ENCODE measurements around the gene MYH14. TPM values are rescaled to one million over a fixed set of nuclear protein-coding genes. Genes with fewer than 3 reads are reported as not detected.

Gene MYH14
- total RNA-seq, 2 donors from 2014 or later = 2.6 to 11.1 TPM

GRCh38 chr19:50330365-50331078 is 127.1 kb downstream of the MYH14 start:
- Histone ChIP-seq H3K36me3 (no peaks in the 10 kb centered on the region), H3K27ac (no peak overlapping the region), H3K9me3 (no peaks in the 10 kb centered on the region), H3K4me1 (ENCODE audit: control insufficient read depth in 1 of 2, low read depth in 2 of 2) (peaks cover 11 to 36% of the 10 kb centered on the region in 2 donors), H3K27me3 (replicated peaks; ENCODE audit: insufficient read depth) (peaks cover 15% of the 10 kb centered on the region), H3K4me3 (peak overlapping the region; percentile 57)
- TF ChIP-seq CTCF (IDR thresholded peaks at IDR 0.05) = no peak
- no peak for DNase-seq (ENCODE audit: low spot score)
- no peak for ATAC-seq (ENCODE audit: insufficient number of reproducible peaks, low FRiP score, low read depth)

GRCh38 chr19:50331221-50331993 is 128.0 kb downstream of the MYH14 start:
- Histone ChIP-seq H3K27ac (no peak overlapping the region), H3K4me1 (ENCODE audit: control insufficient read depth in 1 of 2, low read depth in 2 of 2) (peaks cover 4 to 28% of the 10 kb centered on the region in 2 donors), H3K9me3 (no peaks in the 10 kb centered on the region), H3K4me3 (peak overlapping the region; percentile 57), H3K36me3 (no peaks in the 10 kb centered on the region), H3K27me3 (replicated peaks; ENCODE audit: insufficient read depth) (peaks cover 15% of the 10 kb centered on the region)
- TF ChIP-seq CTCF (IDR thresholded peaks at IDR 0.05) = no peak
- ATAC-seq (ENCODE audit: insufficient number of reproducible peaks, low FRiP score, low read depth) (no peak), DNase-seq (ENCODE audit: low spot score) (no peak)

- H3K27me3 ChIP-seq (replicated peaks; ENCODE audit: insufficient read depth) = peaks cover 15% of the 10 kb centered on the region
- ATAC-seq (ENCODE audit: insufficient number of reproducible peaks, low FRiP score, low read depth) (no peak), DNase-seq (ENCODE audit: low spot score) (no peak)
- peaks cover 3 to 28% of the 10 kb centered on the region in 2 donors for H3K4me1 ChIP-seq (ENCODE audit: control insufficient read depth in 1 of 2, low read depth in 2 of 2)
- H3K4me3 ChIP-seq = peak overlapping the region; percentile 66
- no peaks in the 10 kb centered on the region for H3K9me3 ChIP-seq
- no peak overlapping the region for H3K27ac ChIP-seq
- no peaks in the 10 kb centered on the region for H3K36me3 ChIP-seq
- no peak for TF ChIP-seq CTCF (IDR thresholded peaks at IDR 0.05)
Measured at GRCh38 chr19:50331994-50332243, 128.5 kb downstream of the MYH14 start.

- peak overlapping the region in 1 of 2 donors; percentile 29 for H3K27ac ChIP-seq
- DNase-seq (ENCODE audit: low spot score) = no peak
- H3K27me3 ChIP-seq (replicated peaks; ENCODE audit: insufficient read depth) = peaks cover 14% of the 10 kb centered on the region
- no peak for ATAC-seq (ENCODE audit: insufficient number of reproducible peaks, low FRiP score, low read depth)
- H3K4me3 ChIP-seq = peak overlapping the region; percentile 66
- H3K9me3 ChIP-seq = no peaks in the 10 kb centered on the region
- H3K36me3 ChIP-seq = no peaks in the 10 kb centered on the region
- H3K4me1 ChIP-seq (ENCODE audit: control insufficient read depth in 1 of 2, low read depth in 2 of 2) = peaks cover 3 to 28% of the 10 kb centered on the region in 2 donors
- TF ChIP-seq CTCF (IDR thresholded peaks at IDR 0.05) = no peak
Measured at GRCh38 chr19:50332244-50333038, 129.0 kb downstream of the MYH14 start.

GRCh38 chr19:50333235-50333736 is 129.9 kb downstream of the MYH14 start:
- H3K27me3 ChIP-seq (replicated peaks; ENCODE audit: insufficient read depth) = peaks cover 9% of the 10 kb centered on the region
- no peaks in the 10 kb centered on the region for H3K9me3 ChIP-seq
- H3K36me3 ChIP-seq = no peaks in the 10 kb centered on the region
- no peak for TF ChIP-seq CTCF (IDR thresholded peaks at IDR 0.05)
- H3K27ac ChIP-seq = peak overlapping the region in 1 of 2 donors; percentile 29
- ATAC-seq (ENCODE audit: insufficient number of reproducible peaks, low FRiP score, low read depth) (no peak), DNase-seq (ENCODE audit: low spot score) (peak; percentile 56)
- peak overlapping the region; percentile 66 for H3K4me3 ChIP-seq
- H3K4me1 ChIP-seq (ENCODE audit: control insufficient read depth in 1 of 2, low read depth in 2 of 2) = peaks cover 3 to 28% of the 10 kb centered on the region in 2 donors
